H9 (cell line): Measurements from ENCODE around the gene SPSB4. TPM values are rescaled to one million over a fixed set of nuclear protein-coding genes. Genes with fewer than 3 reads are reported as not detected.
A peak's percentile ranks its signal among the peaks of the same experiment; 100 is the strongest.

Experiments used
- DNase-seq: peaks from one replicate; pipeline ENCODE4 v3.0.0-alpha.2; 2017
- H2AFZ ChIP-seq: one replicate; pipeline ENCODE4 v1.6.1; 2013; ENCODE audit warnings: mild to moderate bottlenecking, low read length, control low read depth, moderate library complexity
- H2AK5ac ChIP-seq: 2 replicates; pipeline ENCODE4 v1.6.1; 2013; ENCODE audit warnings: low read length, control low read depth, mixed read lengths; ENCODE audit not compliant: insufficient read length
- H2BK120ac ChIP-seq: one replicate; pipeline ENCODE4 v1.6.1; 2013; ENCODE audit warnings: low read depth, mild to moderate bottlenecking, low read length, control low read depth, inconsistent platforms; ENCODE audit not compliant: poor library complexity, severe bottlenecking
- H2BK12ac ChIP-seq: 2 replicates; pipeline ENCODE4 v1.6.1; 2013; ENCODE audit warnings: low read length, control low read depth, mixed read lengths, low read depth; ENCODE audit not compliant: insufficient read length
- H2BK15ac ChIP-seq: 2 replicates; pipeline ENCODE4 v1.6.1; 2013; ENCODE audit warnings: low read depth, low read length, control low read depth
- H2BK20ac ChIP-seq: one replicate; pipeline ENCODE4 v1.6.1; 2013; ENCODE audit warnings: low read depth, mild to moderate bottlenecking, low read length, control low read depth, inconsistent platforms; ENCODE audit not compliant: poor library complexity, severe bottlenecking
- H2BK5ac ChIP-seq: 2 replicates; pipeline ENCODE4 v1.6.1; 2013; ENCODE audit warnings: low read length, control low read depth, mixed read lengths; ENCODE audit not compliant: insufficient read length
- H3K14ac ChIP-seq: 2 replicates; pipeline ENCODE4 v1.6.1; 2013; ENCODE audit warnings: low read length, control low read depth; ENCODE audit not compliant: insufficient read depth
- H3K18ac ChIP-seq: 2 replicates; pipeline ENCODE4 v1.6.1; 2013; ENCODE audit warnings: low read depth, mild to moderate bottlenecking, mixed read lengths, low read length, control low read depth; ENCODE audit not compliant: insufficient read length
- H3K23ac ChIP-seq: 2 replicates; pipeline ENCODE4 v1.6.1; 2013; ENCODE audit warnings: low read length, control low read depth, mixed read lengths, low read depth; ENCODE audit not compliant: insufficient read length
- H3K23me2 ChIP-seq: 2 replicates; pipeline ENCODE4 v1.6.1; 2013; ENCODE audit warnings: low read depth, mild to moderate bottlenecking, mixed read lengths, low read length, control low read depth; ENCODE audit not compliant: insufficient read length, poor library complexity, severe bottlenecking
- H3K27ac ChIP-seq: 2 replicates; pipeline ENCODE4 v1.5.1; 2013; ENCODE audit warnings: low read length, control low read depth, mixed read lengths, low read depth; ENCODE audit not compliant: insufficient read length
- H3K27me3 ChIP-seq: 2 replicates; pipeline ENCODE4 v1.6.1; 2013; ENCODE audit warnings: low read length, control low read depth, inconsistent platforms; ENCODE audit not compliant: insufficient read depth
- H3K4ac ChIP-seq: 2 replicates; pipeline ENCODE4 v1.6.1; 2013; ENCODE audit warnings: low read depth, mild to moderate bottlenecking, control low read depth, inconsistent platforms, low read length, moderate library complexity
- H3K4me1 ChIP-seq: 2 replicates; pipeline ENCODE4 v1.6.1; 2013; ENCODE audit warnings: low read length, control low read depth, inconsistent platforms; ENCODE audit not compliant: insufficient read depth
- H3K4me2 ChIP-seq: 2 replicates; pipeline ENCODE4 v1.6.1; 2013; ENCODE audit warnings: low read length, control low read depth, mixed read lengths; ENCODE audit not compliant: insufficient read length, insufficient read depth
- H3K56ac ChIP-seq: 2 replicates; pipeline ENCODE4 v1.6.1; 2013; ENCODE audit warnings: low read depth, mild to moderate bottlenecking, mixed read lengths, low read length, control low read depth; ENCODE audit not compliant: insufficient read length
- H3K79me1 ChIP-seq: 2 replicates; pipeline ENCODE4 v1.6.1; 2013; ENCODE audit warnings: low read depth, mild to moderate bottlenecking, moderate library complexity, low read length, control low read depth, inconsistent platforms; ENCODE audit not compliant: insufficient read depth, poor library complexity, severe bottlenecking
- H3K79me2 ChIP-seq: 2 replicates; pipeline ENCODE4 v1.6.1; 2013; ENCODE audit warnings: low read length, control low read depth, inconsistent platforms; ENCODE audit not compliant: insufficient read depth
- H3K9ac ChIP-seq: 2 replicates; pipeline ENCODE4 v1.6.1; 2013; ENCODE audit warnings: low read length, control low read depth, mixed read lengths; ENCODE audit not compliant: insufficient read length; ENCODE audit errors: extremely low read depth
- H3K9me3 ChIP-seq: one replicate; pipeline ENCODE4 v1.6.1; 2013; ENCODE audit warnings: low read depth, low read length, inconsistent platforms; ENCODE audit not compliant: control insufficient read depth
- H3T11ph ChIP-seq: one replicate; pipeline ENCODE4 v1.6.1; 2013; ENCODE audit warnings: mild to moderate bottlenecking, low read length, control low read depth, inconsistent platforms
- H4K20me1 ChIP-seq: one replicate; pipeline ENCODE4 v1.6.1; 2013; ENCODE audit not compliant: control insufficient read depth, insufficient read length, insufficient read depth
- H4K5ac ChIP-seq: 2 replicates; pipeline ENCODE4 v1.6.1; 2013; ENCODE audit warnings: low read depth, mild to moderate bottlenecking, mixed read lengths, low read length, control low read depth; ENCODE audit not compliant: insufficient read length
- H4K8ac ChIP-seq: replicated peaks from 2 replicates; pipeline ENCODE4 v1.6.1; 2013; ENCODE audit warnings: low read length, control low read depth, mixed read lengths, low read depth; ENCODE audit not compliant: insufficient read length
- H4K91ac ChIP-seq: 2 replicates; pipeline ENCODE4 v1.6.1; 2013; ENCODE audit warnings: low read depth, mild to moderate bottlenecking, moderate library complexity, mixed read lengths, low read length, control low read depth; ENCODE audit not compliant: insufficient read length
- H3K27ac Mint-ChIP-seq, 3 experiments: 2 replicates in 2 of 3; 3 replicates in 1 of 3; pipeline ENCODE4 v1.8.0; 2020 to 2021; ENCODE audit warnings: mixed read lengths in 3 of 3, mild to moderate bottlenecking in 1 of 3, moderate library complexity in 1 of 3
- H3K27me3 Mint-ChIP-seq: 2 replicates; pipeline ENCODE4 v1.8.0; 2021; ENCODE audit warnings: low read depth, mild to moderate bottlenecking, moderate library complexity, mixed read lengths
- H3K36me3 Mint-ChIP-seq, 3 experiments: 2 replicates in 2 of 3; 3 replicates in 1 of 3; pipeline ENCODE4 v1.8.0; 2020 to 2021; ENCODE audit warnings: low read depth in 3 of 3, mixed read lengths in 3 of 3; ENCODE audit not compliant: insufficient read depth in 1 of 3
- H3K4me1 Mint-ChIP-seq, 2 experiments: 2 replicates each; pipeline ENCODE4 v1.8.0; 2020; ENCODE audit warnings: mixed read lengths in 2 of 2
- H3K4me3 Mint-ChIP-seq, 2 experiments: 2 replicates in 1 of 2; 3 replicates in 1 of 2; pipeline ENCODE4 v1.8.0; 2020 to 2021; ENCODE audit warnings: mild to moderate bottlenecking in 2 of 2, mixed read lengths in 2 of 2, moderate library complexity in 1 of 2
- H3K9me3 Mint-ChIP-seq, 2 experiments: 2 replicates in 1 of 2; 3 replicates in 1 of 2; pipeline ENCODE4 v1.8.0; 2020; ENCODE audit warnings: mild to moderate bottlenecking in 2 of 2, mixed read lengths in 2 of 2, moderate library complexity in 1 of 2
- WGBS: extraction: QIAGEN DNeasy Blood & Tissue Kit; methylation state at CpG from one replicate; pipeline ENCODE4 v1.1.7; 2013; ENCODE audit warnings: missing lambda C conversion rate, low lambda C conversion rate, mixed read lengths; ENCODE audit not compliant: insufficient read length; ENCODE audit errors: extremely low coverage; 5-methylcytosine and 5-hydroxymethylcytosine counted together
- total RNA-seq: library from RNA; stranded (reverse); gene quantifications from 2 replicates; pipeline ENCODE4 v1.2.1, GENCODE V29; 2021
- TF ChIP-seq, protein P1 (sequence below): fragments of 200-600 bp; sonication (generic); conservative IDR thresholded peaks from 3 replicates; pipeline ENCODE4 v1.8.0; 2021; ENCODE audit warnings: antibody characterized with exemption, mild to moderate bottlenecking

SPSB4 gene
- total RNA-seq, 1 experiment from 2014 or later: 6.2 TPM

DNA sequence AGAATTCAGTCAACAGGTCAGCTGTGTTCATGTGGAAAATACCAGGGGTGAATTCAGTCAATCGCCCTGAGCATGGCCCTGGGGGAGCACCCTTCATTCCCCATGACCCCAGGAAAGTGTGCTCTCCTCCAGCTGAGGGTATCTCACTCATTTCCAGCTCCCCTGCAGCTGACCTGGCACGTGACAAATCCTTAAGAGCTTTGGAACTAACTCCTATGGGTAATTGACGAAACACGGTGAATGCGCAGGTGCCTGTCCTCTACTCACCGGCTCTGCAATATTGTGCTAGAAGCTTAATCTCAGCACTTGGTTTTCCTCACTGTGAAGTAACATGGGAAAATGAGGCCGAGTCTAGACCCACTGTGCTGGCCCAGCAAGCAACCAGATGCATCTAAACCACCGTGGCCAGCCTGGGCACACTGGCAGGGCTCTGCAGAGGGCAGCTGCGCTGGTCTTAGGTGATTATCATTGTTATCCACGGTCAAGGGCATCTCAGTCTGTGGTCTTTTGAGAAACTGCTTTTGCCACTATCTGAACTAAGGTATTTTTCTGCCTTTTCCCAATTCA is 63.1 kb downstream of the SPSB4 start:
- no peak overlapping the region for H3K4me2 ChIP-seq
- H3K56ac ChIP-seq: no peak overlapping the region
- TF ChIP-seq, protein P1, sequence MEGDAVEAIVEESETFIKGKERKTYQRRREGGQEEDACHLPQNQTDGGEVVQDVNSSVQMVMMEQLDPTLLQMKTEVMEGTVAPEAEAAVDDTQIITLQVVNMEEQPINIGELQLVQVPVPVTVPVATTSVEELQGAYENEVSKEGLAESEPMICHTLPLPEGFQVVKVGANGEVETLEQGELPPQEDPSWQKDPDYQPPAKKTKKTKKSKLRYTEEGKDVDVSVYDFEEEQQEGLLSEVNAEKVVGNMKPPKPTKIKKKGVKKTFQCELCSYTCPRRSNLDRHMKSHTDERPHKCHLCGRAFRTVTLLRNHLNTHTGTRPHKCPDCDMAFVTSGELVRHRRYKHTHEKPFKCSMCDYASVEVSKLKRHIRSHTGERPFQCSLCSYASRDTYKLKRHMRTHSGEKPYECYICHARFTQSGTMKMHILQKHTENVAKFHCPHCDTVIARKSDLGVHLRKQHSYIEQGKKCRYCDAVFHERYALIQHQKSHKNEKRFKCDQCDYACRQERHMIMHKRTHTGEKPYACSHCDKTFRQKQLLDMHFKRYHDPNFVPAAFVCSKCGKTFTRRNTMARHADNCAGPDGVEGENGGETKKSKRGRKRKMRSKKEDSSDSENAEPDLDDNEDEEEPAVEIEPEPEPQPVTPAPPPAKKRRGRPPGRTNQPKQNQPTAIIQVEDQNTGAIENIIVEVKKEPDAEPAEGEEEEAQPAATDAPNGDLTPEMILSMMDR: no peak
- no peak overlapping the region for H4K91ac ChIP-seq
- H3K36me3 Mint-ChIP-seq: peaks cover 0 to 9% (median 2%) of the 10 kb centered on the region in 3 experiments; a peak in 3 of 7 replicates
- no peak overlapping the region for H2BK12ac ChIP-seq
- H4K8ac ChIP-seq: no peak overlapping the region
- no peak overlapping the region for H3T11ph ChIP-seq
- H3K14ac ChIP-seq: no peak overlapping the region
- H3K18ac ChIP-seq: no peak overlapping the region
- H3K27ac Mint-ChIP-seq: no peak overlapping the region
- H2BK20ac ChIP-seq: no peak overlapping the region
- no peak overlapping the region for H3K4ac ChIP-seq
- no peak overlapping the region for H3K27ac ChIP-seq
- no peaks in the 10 kb centered on the region for H3K23me2 ChIP-seq
- H2AFZ ChIP-seq: no peak overlapping the region
- no peaks in the 10 kb centered on the region for H3K4me1 ChIP-seq
- H3K79me2 ChIP-seq: no peaks in the 10 kb centered on the region
- no peak overlapping the region for H2BK15ac ChIP-seq
- H4K20me1 ChIP-seq: no peaks in the 10 kb centered on the region
- no peaks in the 10 kb centered on the region for H3K9me3 ChIP-seq
- H4K5ac ChIP-seq: no peak overlapping the region
- H3K4me1 Mint-ChIP-seq: no peaks in the 10 kb centered on the region
- H3K9me3 Mint-ChIP-seq: peaks cover 6 to 11% of the 10 kb centered on the region in 2 experiments; a peak in 4 of 5 replicates
- DNase-seq: peak; percentile 8
- no peak overlapping the region for H2BK120ac ChIP-seq
- no peak overlapping the region for H2AK5ac ChIP-seq
- no CpG with 5 or more reads among the region's 10 CpGs for WGBS
- no peaks in the 10 kb centered on the region for H3K79me1 ChIP-seq
- no peak overlapping the region for H3K4me3 Mint-ChIP-seq
- no peak overlapping the region for H3K9ac ChIP-seq
- peaks cover 1% of the 10 kb centered on the region; the same call in 1 of the 2 replicates for H3K27me3 Mint-ChIP-seq
- no peaks in the 10 kb centered on the region for H3K27me3 ChIP-seq
- no peak overlapping the region for H2BK5ac ChIP-seq
- no peak overlapping the region for H3K23ac ChIP-seq
